Hepatic stellate cell (primary cell): ENCODE results near the gene KRTAP10-2.

Source experiments
- DNase-seq: peaks from one replicate; pipeline ENCODE4 v3.0.0; 2011; ENCODE audit warnings: low spot score

Gene KRTAP10-2

GRCh38 chr21:44524414-44525371 is 26.6 kb downstream of the KRTAP10-2 start:
- no peak for DNase-seq

DNA sequence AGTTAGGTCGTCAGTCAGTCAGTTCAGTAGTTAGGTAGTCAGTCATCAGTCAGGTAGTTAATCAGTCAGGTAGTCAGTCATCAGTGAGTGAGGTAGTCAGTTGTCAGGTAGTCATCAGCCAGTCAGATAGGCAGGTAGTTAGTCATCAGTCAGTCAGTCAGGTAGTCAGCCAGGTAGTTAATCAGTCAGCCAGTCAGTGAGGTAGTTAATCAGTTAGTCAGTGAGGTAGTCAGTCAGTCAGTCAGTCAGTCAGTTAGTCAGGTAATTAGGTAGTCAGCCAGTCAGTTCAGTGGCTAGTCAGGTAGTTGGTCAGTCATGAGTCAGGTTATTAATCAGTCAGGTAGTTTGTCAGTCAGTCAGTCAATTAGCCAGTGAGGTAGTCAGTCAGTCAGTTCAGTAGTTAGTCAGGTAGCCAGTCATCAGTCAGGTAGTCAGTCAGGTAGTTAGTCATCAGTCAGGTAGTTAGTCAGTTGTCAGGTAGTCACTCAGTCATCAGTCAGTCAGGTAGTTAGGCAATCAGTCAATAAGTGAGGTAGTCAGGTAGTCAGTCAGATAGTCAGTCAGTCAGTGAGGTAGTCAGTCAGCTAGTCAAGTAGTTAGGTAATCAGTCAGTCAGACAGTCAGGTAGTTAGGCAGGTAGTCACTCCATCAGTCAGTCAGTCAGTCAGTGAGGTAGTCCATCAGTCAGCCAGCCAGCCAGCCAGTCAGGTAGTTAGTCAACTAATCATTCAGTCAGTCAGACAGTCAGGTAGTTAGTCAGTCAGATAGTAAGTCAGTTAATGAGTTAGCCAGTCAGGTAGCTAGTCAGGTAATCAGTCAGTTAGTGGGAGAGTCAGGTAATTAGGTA is 27.5 kb downstream of the KRTAP10-2 start:
- DNase-seq = no peak

GRCh38 chr21:44522753-44523204 is 28.5 kb downstream of the KRTAP10-2 start:
- DNase-seq = no peak

- DNase-seq = no peak
These were observed 29.2 kb downstream of the KRTAP10-2 start for GRCh38 chr21:44521928-44522752.

- DNase-seq = no peak
These were observed 29.9 kb downstream of the KRTAP10-2 start for GRCh38 chr21:44521301-44521927.

DNA sequence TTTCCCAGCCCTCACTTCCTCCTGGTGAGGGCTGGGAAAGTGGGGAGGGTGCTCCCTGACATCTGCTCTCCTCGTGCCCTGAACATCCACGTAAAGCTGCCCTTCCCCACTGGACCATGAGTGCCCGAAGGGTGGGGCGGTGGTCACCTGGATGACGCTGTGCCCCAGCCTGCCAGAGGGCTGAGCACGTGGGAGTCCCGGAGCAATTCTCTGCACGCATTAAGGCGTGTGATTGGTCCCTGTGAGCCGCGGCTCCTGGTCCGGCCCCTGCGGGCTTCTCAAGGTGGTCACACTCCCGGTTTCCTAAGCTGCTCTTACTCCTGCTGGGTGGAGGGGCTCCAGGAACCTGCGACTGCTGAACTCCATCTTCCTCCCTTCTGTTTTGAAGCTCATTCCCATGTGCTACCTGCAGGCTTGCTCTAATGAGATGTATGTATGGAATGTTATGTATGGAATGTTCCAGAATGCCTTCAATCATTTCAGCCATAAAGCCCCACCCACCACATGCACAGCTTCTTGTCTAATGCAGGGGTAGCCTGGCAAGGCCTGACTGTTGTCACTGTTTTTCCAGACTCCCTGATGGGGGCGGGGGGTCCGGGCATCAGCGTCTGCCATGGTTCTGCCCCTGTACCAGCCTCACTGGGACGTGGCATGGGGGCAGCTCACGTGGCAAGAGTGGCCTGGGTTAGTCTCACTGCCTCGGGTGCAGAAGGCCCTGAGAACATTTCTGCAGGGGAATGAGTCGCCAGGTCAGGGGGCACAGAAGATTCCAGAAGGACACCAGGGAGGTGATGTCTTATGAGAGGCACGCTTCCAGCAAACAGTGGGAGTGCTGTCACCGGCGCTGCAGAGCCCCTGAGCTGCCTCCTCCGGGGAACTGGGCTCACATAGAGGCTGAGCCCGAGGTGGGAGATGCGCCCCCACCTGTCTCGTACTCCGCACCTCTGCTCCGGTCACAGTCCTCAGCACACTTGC is 30.7 kb downstream of the KRTAP10-2 start:
- no peak for DNase-seq

DNA sequence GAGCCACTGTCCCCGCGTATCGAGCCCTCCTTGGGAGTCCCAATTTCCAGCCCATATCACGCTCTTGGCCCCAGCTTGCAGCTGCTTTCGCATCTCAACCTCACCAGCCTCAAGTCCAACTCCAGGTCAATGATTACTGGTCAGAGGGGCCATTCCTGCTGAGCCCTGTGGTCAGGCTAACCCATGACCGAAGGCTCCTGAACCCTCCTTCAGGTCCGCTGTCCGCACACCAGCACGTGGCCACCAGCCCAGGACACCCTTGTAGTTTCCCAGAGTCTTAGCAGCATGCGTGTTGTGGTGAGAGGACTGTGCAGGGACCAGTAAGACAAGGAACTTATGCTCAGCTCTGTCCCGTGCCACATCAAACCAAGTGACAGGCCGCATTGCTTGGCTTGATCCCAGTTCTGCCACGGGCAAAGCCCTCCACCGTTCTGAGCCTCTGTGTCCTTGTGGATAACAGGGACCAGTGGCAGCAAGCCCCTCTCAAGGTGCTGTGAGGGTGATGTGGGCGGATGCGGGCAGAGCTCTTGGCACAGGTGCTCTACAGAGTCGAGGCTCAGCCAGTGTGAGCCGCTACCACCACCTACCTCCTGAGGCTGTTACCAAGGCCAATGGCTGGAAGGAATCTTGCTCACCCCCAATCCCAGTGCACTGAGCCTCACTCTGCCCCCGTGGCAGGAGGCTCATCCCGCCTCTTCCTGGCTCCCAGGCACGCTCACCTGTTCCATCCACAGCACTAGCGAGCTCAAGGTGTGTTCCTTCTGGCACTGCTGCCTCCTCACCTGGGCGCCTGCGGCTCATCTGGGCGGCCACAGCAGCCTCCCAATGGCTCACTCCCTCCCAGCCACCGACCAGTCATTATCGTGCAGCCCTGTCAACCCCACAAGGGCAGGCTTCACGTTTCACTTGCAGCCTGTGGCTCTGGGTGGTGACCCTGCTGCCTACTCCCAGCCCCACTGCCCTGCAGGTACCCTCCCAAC is 31.7 kb downstream of the KRTAP10-2 start:
- no peak for DNase-seq

DNA sequence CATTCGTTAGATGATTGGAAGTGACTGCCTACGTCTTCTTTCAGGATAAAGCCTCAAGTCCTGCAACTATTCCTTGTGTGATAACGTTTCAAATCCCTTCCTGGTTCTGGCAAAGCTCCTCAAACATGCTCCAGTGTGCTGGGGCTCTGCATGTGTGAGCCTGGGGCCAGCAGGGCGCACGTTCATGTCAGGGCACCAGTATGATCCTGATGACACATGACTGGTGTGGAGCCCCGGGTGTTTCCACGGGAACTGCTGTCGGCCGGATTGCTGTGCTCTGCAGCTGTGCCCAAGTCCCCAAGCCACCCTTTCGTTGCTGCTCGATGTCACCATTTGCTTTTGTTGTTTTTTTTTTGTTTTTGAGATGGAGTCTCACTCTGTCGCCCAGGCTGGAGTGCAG is 32.6 kb downstream of the KRTAP10-2 start:
- no peak for DNase-seq

- DNase-seq = no peak
These were observed 34.0 kb downstream of the KRTAP10-2 start for GRCh38 chr21:44517175-44517899.

DNA sequence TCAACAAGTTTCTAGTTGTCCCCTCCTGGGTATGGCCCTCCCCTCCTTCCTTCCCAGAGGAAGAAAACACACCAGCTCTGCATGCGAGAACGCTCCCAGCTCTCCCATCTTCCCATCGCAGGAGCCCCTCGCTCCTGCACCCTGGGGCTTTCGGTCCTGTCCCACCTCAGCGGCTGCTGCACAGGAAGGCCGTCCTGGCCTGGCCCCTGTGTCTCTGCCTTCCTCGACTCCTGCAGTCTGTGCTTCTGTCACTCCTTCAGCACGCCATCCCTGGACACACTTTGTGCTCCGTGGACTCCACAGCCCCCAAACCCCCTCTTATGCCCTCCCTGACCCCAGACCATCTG is 34.5 kb downstream of the KRTAP10-2 start:
- no peak for DNase-seq

GRCh38 chr21:44516342-44516741 is 35.0 kb downstream of the KRTAP10-2 start:
- no peak for DNase-seq

- no peak for DNase-seq
These were observed 35.7 kb downstream of the KRTAP10-2 start for GRCh38 chr21:44515359-44516165.

GRCh38 chr21:44514746-44515358 is 36.5 kb downstream of the KRTAP10-2 start:
- DNase-seq = no peak

DNA sequence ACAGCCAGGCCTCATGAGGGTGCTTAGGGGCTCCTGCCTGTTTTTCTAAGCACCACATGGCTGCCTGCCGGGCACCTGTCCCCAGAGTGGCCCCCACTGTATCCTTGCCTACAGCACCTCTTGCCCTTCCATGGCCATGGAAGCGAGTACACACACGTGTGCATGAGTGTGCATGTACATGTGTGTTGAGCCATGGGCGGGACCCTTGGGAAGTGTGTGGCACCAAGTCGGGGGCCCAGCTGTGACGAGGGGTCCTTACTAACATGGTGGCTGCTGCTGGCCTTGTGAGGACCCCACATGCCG is 37.1 kb downstream of the KRTAP10-2 start:
- no peak for DNase-seq

DNA sequence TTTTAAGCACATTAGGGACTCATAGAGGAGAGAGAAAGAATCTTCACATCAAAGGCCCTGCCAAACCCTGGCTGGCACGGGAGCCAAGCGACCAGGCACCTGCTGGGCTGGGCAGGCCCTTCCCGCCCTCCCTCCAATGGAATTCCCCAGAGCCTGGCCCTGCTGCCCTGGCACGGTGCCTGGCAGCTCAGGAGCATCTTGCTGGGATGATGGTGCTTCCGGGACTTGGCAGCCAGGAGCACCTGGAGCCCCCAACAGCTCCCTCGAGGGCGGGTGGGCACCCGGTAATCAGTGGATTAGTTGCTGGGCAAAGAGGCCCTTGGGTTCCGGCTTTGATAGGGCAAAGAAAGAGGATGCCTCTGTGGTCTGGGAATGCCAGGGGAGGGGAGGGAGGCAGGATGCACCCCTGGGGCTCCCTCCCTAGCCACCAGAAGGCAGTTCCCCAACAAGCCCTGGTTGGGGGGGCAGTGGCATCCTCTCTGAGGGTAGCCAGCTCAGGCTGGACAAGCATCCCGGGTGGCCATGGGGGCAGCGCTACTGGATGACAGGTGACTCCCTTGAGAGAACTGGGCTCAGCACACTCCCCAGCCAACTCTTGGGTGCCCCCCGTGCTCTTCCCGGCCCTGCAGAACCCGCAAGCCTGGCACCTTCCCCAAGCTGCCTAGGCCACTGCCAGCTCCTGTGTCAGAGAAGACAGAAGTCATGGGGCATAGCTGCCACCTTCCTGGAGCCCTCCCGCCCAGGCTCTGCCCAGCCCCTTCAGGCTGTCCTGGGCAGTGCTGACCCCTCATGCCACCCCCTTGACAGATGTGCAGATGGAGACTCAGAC is 37.7 kb downstream of the KRTAP10-2 start:
- DNase-seq = no peak
